Pancreas (tissue), 10 donors: Measurements from ENCODE around the gene RTL1. TPM values are rescaled to one million over a fixed set of nuclear protein-coding genes. Genes with fewer than 3 reads are reported as not detected.

Experiments used
- ATAC-seq, 4 donors: fragments of 200-7000 bp; cut with Tn5 transposase; one replicate each; pipeline versions ENCODE4 v1.8.0 to v1.9.1; 2020; ENCODE audit warnings: mild to moderate bottlenecking in 4 of 4, moderate library complexity in 4 of 4
- DNase-seq, 6 donors: peaks; one replicate each; pipeline ENCODE4 v3.0.0-alpha.2; 2020
- FAIRE-seq: peaks from 2 replicates; lab custom pipeline; 2012; peaks lifted over from hg19 to GRCh38; lab: Jason Lieb, UNC
- H3K27ac ChIP-seq, 4 donors: fragments of 200-600 bp; sonication (generic); 1 replicate in 3 of 4; 2 replicates in 1 of 4; pipeline versions ENCODE4 v1.5.0 to v1.8.0; 2020
- H3K27me3 ChIP-seq, 4 donors: fragments of 200-600 bp; one replicate each; pipeline ENCODE4 v1.8.0; 2021
- H3K36me3 ChIP-seq, 3 donors: fragments of 200-600 bp; sonication (generic) in 1 of 3; one replicate each; pipeline versions ENCODE4 v1.5.0 to v1.8.0; 2020 to 2021
- H3K4me1 ChIP-seq, 3 donors: fragments of 200-600 bp; one replicate each; pipeline ENCODE4 v1.8.0; 2021
- H3K4me3 ChIP-seq, 4 donors: fragments of 200-600 bp; sonication (generic) in 2 of 4; one replicate each; pipeline versions ENCODE4 v1.5.0 to v1.8.0; 2020 to 2021
- H3K9me3 ChIP-seq, 4 donors: fragments of 200-600 bp; one replicate each; pipeline ENCODE4 v1.8.0; 2021
- WGBS, 2 donors: extraction: QIAGEN DNeasy Blood & Tissue Kit; methylation state at CpG; one replicate each; pipeline ENCODE4 v1.1.7; 2013; 5-methylcytosine and 5-hydroxymethylcytosine counted together
- intact Hi-C, 3 donors: fragments of 100-400 bp; cut with DNase I; formaldehyde crosslinking; loops; one replicate each; pipeline versions ENCODE4 v1.11.1 to v1.14.2; 2022
- polyA plus RNA-seq, 2 donors: library from polyadenylated mRNA; stranded (reverse); fragments of 200-250 nt; gene quantifications; one replicate each; pipeline ENCODE4 v1.2.3, GENCODE V29; 2013
- total RNA-seq, 6 donors: library from RNA; stranded (reverse); fragmentation: NEBNext Ultra II Directional in 4 of 6; extraction: Animal tissue kit (Norgen Biotek cat#: 25700) in 4 of 6; gene quantifications; one replicate each; pipeline versions ENCODE4 v1.2.1 to v1.2.4, GENCODE V29; 2021 to 2023
- TF ChIP-seq, protein P1 (sequence below), 4 donors: fragments of 200-600 bp; sonication (generic) in 3 of 4; IDR thresholded peaks; one replicate each; pipeline versions ENCODE4 v1.5.0 to v1.8.0; 2021; ENCODE audit warnings: antibody characterized with exemption in 4 of 4
- donor health status: healthy with polysubstance abuse.
- donor health status: DM: no; HTN: no; CAD: no; lungs with moderate emphysema.
- donor health status: DM: no; HTN: no; CAD: no.
- donor health status: control.
- donor health status: control.
- donor health status: Bipolar disorder and iron deficiency.
- donor health status: DM: yes; HTN: yes; CAD: no.
- donor health status: DM: no; HTN: no; CAD: no.
- donor health status: DM: no; HTN: no; CAD: no.
- donor health status: DM: yes; HTN: yes; CAD: no.

The RTL1 gene
- total and polyA plus RNA-seq, 8 donors, result 0.02 to 0.80 (median 0.03) TPM; not detected in 3

GRCh38 chr14:100845341-100845740 lies 58.2 kb downstream of the RTL1 start:
- Histone ChIP-seq H3K27ac (no peak overlapping the region), H3K4me1 (no peaks in the 10 kb centered on the region), H3K36me3 (no peaks in the 10 kb centered on the region), H3K9me3 (no peaks in the 10 kb centered on the region), H3K27me3 (no peaks in the 10 kb centered on the region), H3K4me3 (no peak overlapping the region)
- WGBS, 2 donors, result 83 to 84% methylated on average over 17 of the region's 17 CpGs
- DNase-seq (peak in 1 of 6 donors; percentile 31), ATAC-seq (no peak), FAIRE-seq (no peak)
- TF ChIP-seq, protein P1, sequence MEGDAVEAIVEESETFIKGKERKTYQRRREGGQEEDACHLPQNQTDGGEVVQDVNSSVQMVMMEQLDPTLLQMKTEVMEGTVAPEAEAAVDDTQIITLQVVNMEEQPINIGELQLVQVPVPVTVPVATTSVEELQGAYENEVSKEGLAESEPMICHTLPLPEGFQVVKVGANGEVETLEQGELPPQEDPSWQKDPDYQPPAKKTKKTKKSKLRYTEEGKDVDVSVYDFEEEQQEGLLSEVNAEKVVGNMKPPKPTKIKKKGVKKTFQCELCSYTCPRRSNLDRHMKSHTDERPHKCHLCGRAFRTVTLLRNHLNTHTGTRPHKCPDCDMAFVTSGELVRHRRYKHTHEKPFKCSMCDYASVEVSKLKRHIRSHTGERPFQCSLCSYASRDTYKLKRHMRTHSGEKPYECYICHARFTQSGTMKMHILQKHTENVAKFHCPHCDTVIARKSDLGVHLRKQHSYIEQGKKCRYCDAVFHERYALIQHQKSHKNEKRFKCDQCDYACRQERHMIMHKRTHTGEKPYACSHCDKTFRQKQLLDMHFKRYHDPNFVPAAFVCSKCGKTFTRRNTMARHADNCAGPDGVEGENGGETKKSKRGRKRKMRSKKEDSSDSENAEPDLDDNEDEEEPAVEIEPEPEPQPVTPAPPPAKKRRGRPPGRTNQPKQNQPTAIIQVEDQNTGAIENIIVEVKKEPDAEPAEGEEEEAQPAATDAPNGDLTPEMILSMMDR (IDR thresholded peaks at IDR 0.05), result no peak
- intact Hi-C loops, result no loop called here

DNA sequence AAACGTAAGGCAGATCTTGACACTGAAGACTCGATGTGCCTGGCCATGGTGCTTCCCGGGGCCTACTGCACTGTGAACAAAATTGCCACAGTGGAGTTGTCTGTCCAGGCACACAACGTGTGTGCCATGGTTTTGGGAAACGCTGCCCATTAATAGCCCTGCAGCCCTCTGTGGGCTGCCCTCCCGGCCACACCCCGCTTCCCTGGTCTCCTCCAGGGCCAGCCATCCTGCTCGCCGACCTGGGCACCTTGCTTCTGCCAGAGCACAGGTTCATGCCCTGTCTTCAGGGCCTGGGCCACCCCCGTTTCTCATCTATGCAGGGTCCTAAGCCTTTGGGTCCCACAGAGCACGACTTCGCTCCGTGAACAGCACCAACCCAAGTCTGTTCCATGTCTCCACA lies 58.7 kb downstream of the RTL1 start:
- peak in 1 of 6 donors; percentile 39 for DNase-seq
- TF ChIP-seq, protein P1 (IDR thresholded peaks at IDR 0.05), result no peak
- 72 to 76% methylated on average over 13 of the region's 13 CpGs for WGBS, 2 donors
- intact Hi-C loops, result no loop called here
- Histone ChIP-seq H3K4me3 (no peak overlapping the region), H3K27me3 (no peaks in the 10 kb centered on the region), H3K36me3 (no peaks in the 10 kb centered on the region), H3K27ac (peak overlapping the region in 1 of 4 donors; percentile 41), H3K9me3 (no peaks in the 10 kb centered on the region), H3K4me1 (no peaks in the 10 kb centered on the region)
- no peak for ATAC-seq
- FAIRE-seq, result no peak

DNA sequence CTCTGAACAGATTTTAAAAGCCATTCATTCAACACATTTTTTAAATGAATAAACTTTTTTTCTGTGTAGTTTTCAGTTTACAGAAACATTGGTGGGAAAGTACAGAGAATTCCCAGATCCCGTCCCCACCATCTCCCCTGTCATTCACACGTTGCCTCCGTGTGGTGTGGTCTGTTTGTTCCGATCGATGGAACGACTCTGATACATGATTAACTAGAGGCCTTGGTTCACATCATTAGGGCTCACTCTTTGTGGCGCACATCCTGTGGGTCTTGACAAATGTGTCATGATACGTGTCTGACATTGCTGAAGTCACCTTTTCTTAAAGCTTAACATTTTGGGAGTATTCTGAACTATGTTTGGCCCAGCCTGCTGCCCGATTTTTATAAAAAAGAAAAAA lies 59.1 kb downstream of the RTL1 start:
- Histone ChIP-seq H3K27me3 (no peaks in the 10 kb centered on the region), H3K27ac (peak overlapping the region in 2 of 4 donors; percentile 36 to 41), H3K9me3 (no peaks in the 10 kb centered on the region), H3K4me1 (no peaks in the 10 kb centered on the region), H3K4me3 (no peak overlapping the region), H3K36me3 (no peaks in the 10 kb centered on the region)
- no peak for FAIRE-seq
- 53 to 56% methylated on average over 9 of the region's 9 CpGs for WGBS, 2 donors
- ATAC-seq, result peak in 2 of 4 donors; percentile 26 to 60
- intact Hi-C loops, result no loop called here
- TF ChIP-seq, protein P1 (IDR thresholded peaks at IDR 0.05), result no peak
- peak in 1 of 6 donors; percentile 7 for DNase-seq

- TF ChIP-seq, protein P1 (IDR thresholded peaks at IDR 0.05), result no peak
- Histone ChIP-seq H3K27ac (peak overlapping the region in 2 of 4 donors; percentile 36 to 41), H3K4me3 (no peak overlapping the region), H3K9me3 (no peaks in the 10 kb centered on the region), H3K36me3 (no peaks in the 10 kb centered on the region), H3K27me3 (no peaks in the 10 kb centered on the region), H3K4me1 (no peaks in the 10 kb centered on the region)
- no peak for FAIRE-seq
- ATAC-seq, result peak in 2 of 4 donors; percentile 17 to 29
- intact Hi-C loops, result no loop called here
- WGBS, 2 donors, result 60 to 72% methylated on average over 4 of the region's 4 CpGs
- DNase-seq, result peak in 1 of 6 donors; percentile 35
Measured at GRCh38 chr14:100844082-100844408, 59.5 kb downstream of the RTL1 start.

GRCh38 chr14:100842799-100843198 lies 60.7 kb downstream of the RTL1 start:
- H3K4me3 ChIP-seq, result no peak overlapping the region
- H3K27ac ChIP-seq, result no peak overlapping the region
- intact Hi-C loops, result no loop called here
- H3K27me3 ChIP-seq, result no peaks in the 10 kb centered on the region
- H3K36me3 ChIP-seq, result no peaks in the 10 kb centered on the region
- 75 to 79% methylated on average over 8 of the region's 8 CpGs for WGBS, 2 donors
- peak in 3 of 4 donors; percentile 31 to 38 (median 35) for ATAC-seq
- no peak for FAIRE-seq
- DNase-seq, result peak in 1 of 6 donors; percentile 10
- TF ChIP-seq, protein P1 (IDR thresholded peaks at IDR 0.05), result no peak
- H3K4me1 ChIP-seq, result no peaks in the 10 kb centered on the region
- H3K9me3 ChIP-seq, result no peaks in the 10 kb centered on the region
